HepG2 (cell line): Measurements from ENCODE around the gene NAT9. TPM values are rescaled to one million over a fixed set of nuclear protein-coding genes. Genes with fewer than 3 reads are reported as not detected.

Experiments used
- CAMTA2 ChIP-seq: sonication (generic); formaldehyde crosslinking; IDR thresholded peaks from 2 replicates; pipeline ENCODE4 v1.4.0; 2020; ENCODE audit warnings: mild to moderate bottlenecking, missing genetic modification reagents, borderline replicate concordance
- CCAR2 ChIP-seq: fragments of 200-400 bp; formaldehyde crosslinking; optimal IDR thresholded peaks from 2 replicates; pipeline ENCODE3; 2018; ENCODE audit warnings: low read depth, mild to moderate bottlenecking, low read length, moderate library complexity
- EED ChIP-seq: sonication (generic); formaldehyde crosslinking; IDR thresholded peaks from 2 replicates; pipeline ENCODE4 v1.5.0; 2020; ENCODE audit warnings: mild to moderate bottlenecking, missing genetic modification reagents
- FLYWCH1 ChIP-seq: sonication (generic); formaldehyde crosslinking; IDR thresholded peaks from 2 replicates; pipeline ENCODE4 v1.8.1; 2023; ENCODE audit warnings: mild to moderate bottlenecking, missing genetic modification reagents
- HOXD1 ChIP-seq: sonication (generic); formaldehyde crosslinking; IDR thresholded peaks from 2 replicates; pipeline ENCODE4 v1.5.0; 2020; ENCODE audit warnings: missing genetic modification reagents
- LCORL ChIP-seq, 2 experiments: fragments of 450-650 bp in 1 of 2; sonication (generic) in 1 of 2; formaldehyde crosslinking in 1 of 2; IDR thresholded peaks; 2 replicates each; pipeline versions ENCODE4 v1.5.0 to v1.6.1; 2017 to 2020; ENCODE audit warnings: antibody characterized with exemption in 1 of 2, missing genetic modification reagents in 1 of 2
- MEIS1 ChIP-seq: sonication (generic); formaldehyde crosslinking; IDR thresholded peaks from 2 replicates; pipeline ENCODE4 v1.9.0; 2021; ENCODE audit warnings: mild to moderate bottlenecking, missing genetic modification reagents, moderate library complexity, borderline replicate concordance
- MLLT10 ChIP-seq: sonication (generic); formaldehyde crosslinking; IDR thresholded peaks from 2 replicates; pipeline ENCODE4 v1.4.0; 2020; ENCODE audit warnings: missing genetic modification reagents
- NFE2 ChIP-seq: sonication (generic); formaldehyde crosslinking; IDR thresholded peaks from 2 replicates; pipeline ENCODE4 v1.4.0; 2020; ENCODE audit warnings: missing genetic modification reagents
- NKX3-1 ChIP-seq: sonication (generic); formaldehyde crosslinking; IDR thresholded peaks from 2 replicates; pipeline ENCODE4 v1.5.0; 2020; ENCODE audit warnings: missing genetic modification reagents
- PHB2 ChIP-seq: fragments of 450-650 bp; IDR thresholded peaks from 2 replicates; pipeline ENCODE4 v1.6.1; 2018; ENCODE audit not compliant: partially characterized antibody
- RBM39 ChIP-seq: fragments of 200-400 bp; formaldehyde crosslinking; IDR thresholded peaks from one replicate; pipeline ENCODE4 v1.6.1; 2018; ENCODE audit warnings: antibody characterized with exemption, mild to moderate bottlenecking, low read depth, low read length; ENCODE audit not compliant: poor library complexity, severe bottlenecking
- RFX3 ChIP-seq: IDR thresholded peaks from 2 replicates; pipeline ENCODE4 v1.6.1; 2016; ENCODE audit warnings: missing biosample characterization, missing genetic modification reagents
- SAP130 ChIP-seq: IDR thresholded peaks from 2 replicates; pipeline ENCODE4 v1.6.1; 2016; ENCODE audit warnings: low read depth
- ZBTB42 ChIP-seq: sonication (generic); formaldehyde crosslinking; IDR thresholded peaks from 2 replicates; pipeline ENCODE4 v1.5.0; 2020; ENCODE audit warnings: mild to moderate bottlenecking, missing genetic modification reagents
- ZEB1 ChIP-seq: IDR thresholded peaks from 2 replicates; pipeline ENCODE4 v1.6.1; 2012; ENCODE audit warnings: mild to moderate bottlenecking, low read depth, inconsistent platforms; ENCODE audit not compliant: insufficient replicate concordance
- ZMYM3 ChIP-seq: sonication (generic); formaldehyde crosslinking; IDR thresholded peaks from 2 replicates; pipeline ENCODE4 v1.5.1; 2020; ENCODE audit warnings: mild to moderate bottlenecking, missing genetic modification reagents
- ZNF446 ChIP-seq: sonication (generic); formaldehyde crosslinking; IDR thresholded peaks from 2 replicates; pipeline ENCODE4 v1.5.0; 2020; ENCODE audit warnings: mild to moderate bottlenecking, missing genetic modification reagents
- ZNF543 ChIP-seq: sonication (generic); formaldehyde crosslinking; IDR thresholded peaks from 2 replicates; pipeline ENCODE4 v1.4.0; 2020; ENCODE audit warnings: mild to moderate bottlenecking, missing genetic modification reagents
- ZNF570 ChIP-seq: sonication (generic); formaldehyde crosslinking; IDR thresholded peaks from 2 replicates; pipeline ENCODE4 v1.4.0; 2020; ENCODE audit warnings: mild to moderate bottlenecking, missing genetic modification reagents, borderline replicate concordance
- ZNF841 ChIP-seq: sonication (generic); formaldehyde crosslinking; IDR thresholded peaks from 2 replicates; pipeline ENCODE4 v1.8.1; 2023; ENCODE audit warnings: missing genetic modification reagents, borderline replicate concordance
- polyA plus RNA-seq, 8 experiments: library from polyadenylated mRNA; depleted of rRNA in 3 of 8; stranded (reverse) in 7 of 8; unstranded in 1 of 8; fragments of >200 nt; fragmentation: Illumina TruSeq in 4 of 8; extraction: Trizol in 4 of 8; gene quantifications; 2 replicates each; pipeline versions ENCODE4 v1.2.1 to v1.2.3, GENCODE V29; 2011 to 2016; ENCODE audit warnings: low read depth in 4 of 8, missing spikeins in 1 of 8, mixed read lengths in 1 of 8; ENCODE audit not compliant: insufficient read depth in 1 of 8
- total RNA-seq, 5 experiments: library from RNA; depleted of rRNA; stranded (reverse); fragments of >200 nt; fragmentation: Illumina TruSeq; extraction: Trizol; gene quantifications; 2 replicates each; pipeline ENCODE4 v1.2.3, GENCODE V29; 2016; ENCODE audit warnings: low read depth in 1 of 5
- TF ChIP-seq, protein P1 (sequence below): sonication (generic); formaldehyde crosslinking; IDR thresholded peaks from 2 replicates; pipeline ENCODE4 v1.5.1; 2020; ENCODE audit warnings: missing genetic modification reagents, mild to moderate bottlenecking, borderline replicate concordance
- TF ChIP-seq, protein P2 (sequence below): sonication (generic); formaldehyde crosslinking; IDR thresholded peaks from 2 replicates; pipeline ENCODE4 v1.4.0; 2020; ENCODE audit warnings: missing genetic modification reagents
- TF ChIP-seq, protein P3 (sequence below): sonication (generic); formaldehyde crosslinking; IDR thresholded peaks from 2 replicates; pipeline ENCODE4 v1.5.0; 2020; ENCODE audit warnings: missing genetic modification reagents

NAT9 gene
- total and polyA plus RNA-seq, 2 of the 13 experiments (the other 11 are each of a cell fraction or from before 2014, with no cell fraction given): 39.7 to 44.2 TPM

GRCh38 chr17:74750327-74751069 is 25.6 kb downstream of the NAT9 start (continued):
- TF ChIP-seq MLLT10 (CRISPR knock-in tag) (peak; percentile 82; the same call in 1 of the 2 replicates), LCORL (IDR thresholded peaks at IDR 0.05) (no peak; the same call in 1 of the 2 replicates), LCORL (CRISPR knock-in tag; IDR thresholded peaks at IDR 0.05) (peak; percentile 94), RBM39 (no peak), FLYWCH1 (CRISPR knock-in tag) (no peak), ZMYM3 (CRISPR knock-in tag) (no peak; the same call in 1 of the 2 replicates), ZBTB42 (CRISPR knock-in tag) (no peak; the same call in 1 of the 2 replicates), ZNF543 (CRISPR knock-in tag) (peak; percentile 24; the same call in 1 of the 2 replicates), NKX3-1 (CRISPR knock-in tag) (peak; percentile 78; the same call in 1 of the 2 replicates), ZNF841 (CRISPR knock-in tag) (no peak), HOXD1 (CRISPR knock-in tag) (peak; percentile 81; the same call in 1 of the 2 replicates), EED (CRISPR knock-in tag) (peak; percentile 25; the same call in 1 of the 2 replicates), CCAR2 (peak; percentile 19), RFX3 (CRISPR knock-in tag) (no peak), ZNF570 (CRISPR knock-in tag) (no peak), MEIS1 (CRISPR knock-in tag) (no peak), CAMTA2 (0 out of 2 replicates have a peak, but pooled peaks have one; percentile 4), ZNF446 (CRISPR knock-in tag) (peak; percentile 33), ZEB1 (no peak), NFE2 (CRISPR knock-in tag) (no peak), PHB2 (no peak), SAP130 (CRISPR knock-in tag) (peak; percentile 96)
- TF ChIP-seq, protein P1, sequence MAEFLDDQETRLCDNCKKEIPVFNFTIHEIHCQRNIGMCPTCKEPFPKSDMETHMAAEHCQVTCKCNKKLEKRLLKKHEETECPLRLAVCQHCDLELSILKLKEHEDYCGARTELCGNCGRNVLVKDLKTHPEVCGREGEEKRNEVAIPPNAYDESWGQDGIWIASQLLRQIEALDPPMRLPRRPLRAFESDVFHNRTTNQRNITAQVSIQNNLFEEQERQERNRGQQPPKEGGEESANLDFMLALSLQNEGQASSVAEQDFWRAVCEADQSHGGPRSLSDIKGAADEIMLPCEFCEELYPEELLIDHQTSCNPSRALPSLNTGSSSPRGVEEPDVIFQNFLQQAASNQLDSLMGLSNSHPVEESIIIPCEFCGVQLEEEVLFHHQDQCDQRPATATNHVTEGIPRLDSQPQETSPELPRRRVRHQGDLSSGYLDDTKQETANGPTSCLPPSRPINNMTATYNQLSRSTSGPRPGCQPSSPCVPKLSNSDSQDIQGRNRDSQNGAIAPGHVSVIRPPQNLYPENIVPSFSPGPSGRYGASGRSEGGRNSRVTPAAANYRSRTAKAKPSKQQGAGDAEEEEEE (CRISPR knock-in tag): no peak; the same call in 1 of the 2 replicates
- TF ChIP-seq, protein P2, sequence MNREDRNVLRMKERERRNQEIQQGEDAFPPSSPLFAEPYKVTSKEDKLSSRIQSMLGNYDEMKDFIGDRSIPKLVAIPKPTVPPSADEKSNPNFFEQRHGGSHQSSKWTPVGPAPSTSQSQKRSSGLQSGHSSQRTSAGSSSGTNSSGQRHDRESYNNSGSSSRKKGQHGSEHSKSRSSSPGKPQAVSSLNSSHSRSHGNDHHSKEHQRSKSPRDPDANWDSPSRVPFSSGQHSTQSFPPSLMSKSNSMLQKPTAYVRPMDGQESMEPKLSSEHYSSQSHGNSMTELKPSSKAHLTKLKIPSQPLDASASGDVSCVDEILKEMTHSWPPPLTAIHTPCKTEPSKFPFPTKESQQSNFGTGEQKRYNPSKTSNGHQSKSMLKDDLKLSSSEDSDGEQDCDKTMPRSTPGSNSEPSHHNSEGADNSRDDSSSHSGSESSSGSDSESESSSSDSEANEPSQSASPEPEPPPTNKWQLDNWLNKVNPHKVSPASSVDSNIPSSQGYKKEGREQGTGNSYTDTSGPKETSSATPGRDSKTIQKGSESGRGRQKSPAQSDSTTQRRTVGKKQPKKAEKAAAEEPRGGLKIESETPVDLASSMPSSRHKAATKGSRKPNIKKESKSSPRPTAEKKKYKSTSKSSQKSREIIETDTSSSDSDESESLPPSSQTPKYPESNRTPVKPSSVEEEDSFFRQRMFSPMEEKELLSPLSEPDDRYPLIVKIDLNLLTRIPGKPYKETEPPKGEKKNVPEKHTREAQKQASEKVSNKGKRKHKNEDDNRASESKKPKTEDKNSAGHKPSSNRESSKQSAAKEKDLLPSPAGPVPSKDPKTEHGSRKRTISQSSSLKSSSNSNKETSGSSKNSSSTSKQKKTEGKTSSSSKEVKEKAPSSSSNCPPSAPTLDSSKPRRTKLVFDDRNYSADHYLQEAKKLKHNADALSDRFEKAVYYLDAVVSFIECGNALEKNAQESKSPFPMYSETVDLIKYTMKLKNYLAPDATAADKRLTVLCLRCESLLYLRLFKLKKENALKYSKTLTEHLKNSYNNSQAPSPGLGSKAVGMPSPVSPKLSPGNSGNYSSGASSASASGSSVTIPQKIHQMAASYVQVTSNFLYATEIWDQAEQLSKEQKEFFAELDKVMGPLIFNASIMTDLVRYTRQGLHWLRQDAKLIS (CRISPR knock-in tag): no peak
- TF ChIP-seq, protein P3, sequence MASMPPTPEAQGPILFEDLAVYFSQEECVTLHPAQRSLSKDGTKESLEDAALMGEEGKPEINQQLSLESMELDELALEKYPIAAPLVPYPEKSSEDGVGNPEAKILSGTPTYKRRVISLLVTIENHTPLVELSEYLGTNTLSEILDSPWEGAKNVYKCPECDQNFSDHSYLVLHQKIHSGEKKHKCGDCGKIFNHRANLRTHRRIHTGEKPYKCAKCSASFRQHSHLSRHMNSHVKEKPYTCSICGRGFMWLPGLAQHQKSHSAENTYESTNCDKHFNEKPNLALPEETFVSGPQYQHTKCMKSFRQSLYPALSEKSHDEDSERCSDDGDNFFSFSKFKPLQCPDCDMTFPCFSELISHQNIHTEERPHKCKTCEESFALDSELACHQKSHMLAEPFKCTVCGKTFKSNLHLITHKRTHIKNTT (CRISPR knock-in tag): no peak
